T-cell (primary cell): ENCODE measurements around the gene HSPA4. TPM values are rescaled to one million over a fixed set of nuclear protein-coding genes. Genes with fewer than 3 reads are reported as not detected.

Experiments used
- ATAC-seq, 4 experiments: fragments of 200-7000 bp in 3 of 4; fragments of 150-1000 bp in 1 of 4; cut with Tn5 transposase; replicated peaks in 1 of 4; 1 replicate in 3 of 4; 2 replicates in 1 of 4; pipeline ENCODE4 v1.10.0; 2021; ENCODE audit warnings: moderate library complexity in 3 of 4, mild to moderate bottlenecking in 2 of 4, moderate number of reproducible peaks in 1 of 4
- CTCF ChIA-PET, 2 donors: fragments of 300-600 bp; sonication (Branson Sonifier 250); formaldehyde crosslinking; loops; one replicate each; lab custom pipeline; 2022; ENCODE audit warnings: antibody characterized with exemption in 2 of 2; lab: Charles Lee
- POLR2A ChIA-PET, 2 donors: fragments of 300-600 bp; sonication (Branson Sonifier 250); formaldehyde crosslinking; loops; one replicate each; lab custom pipeline; 2022; ENCODE audit warnings: antibody characterized with exemption in 2 of 2; lab: Charles Lee
- DNase-seq, 35 experiments: peaks; one replicate each; pipeline versions ENCODE4 v3.0.0 to v3.0.0-alpha.2; 2013 to 2023
- H3K27ac ChIP-seq: one replicate; pipeline ENCODE4 v1.5.1; 2013; ENCODE audit warnings: low read length
- H3K27me3 ChIP-seq, 2 experiments: replicated peaks in 1 of 2; 1 replicate in 1 of 2; 2 replicates in 1 of 2; pipeline versions ENCODE4 v1.6.1 to v1.7.0; 2013; ENCODE audit warnings: low read length in 1 of 2, mixed read lengths in 1 of 2; ENCODE audit not compliant: control insufficient read depth in 2 of 2, insufficient read depth in 2 of 2; ENCODE audit errors: extremely low read depth in 1 of 2
- H3K36me3 ChIP-seq, 2 donors: 1 replicate in 1 of 2; 2 replicates in 1 of 2; pipeline versions ENCODE4 v1.6.1 to v1.7.0; 2013; ENCODE audit warnings: low read length in 1 of 2; ENCODE audit not compliant: control insufficient read depth in 2 of 2, insufficient read depth in 1 of 2; ENCODE audit errors: extremely low read depth in 1 of 2
- H3K4me1 ChIP-seq, 2 experiments: 1 replicate in 1 of 2; 2 replicates in 1 of 2; pipeline versions ENCODE4 v1.6.1 to v1.7.0; 2013; ENCODE audit warnings: low read length in 2 of 2, mixed read lengths in 1 of 2; ENCODE audit not compliant: insufficient read depth in 2 of 2, control insufficient read depth in 1 of 2; ENCODE audit errors: extremely low read depth in 1 of 2
- H3K4me3 ChIP-seq, 2 donors: 1 replicate in 1 of 2; 2 replicates in 1 of 2; pipeline versions ENCODE4 v1.5.1 to v1.7.0; 2013; ENCODE audit warnings: mild to moderate bottlenecking in 2 of 2, low read length in 1 of 2, moderate library complexity in 1 of 2; ENCODE audit not compliant: control insufficient read depth in 1 of 2; ENCODE audit errors: extremely low read depth in 1 of 2
- H3K9me3 ChIP-seq: 2 replicates; pipeline ENCODE4 v1.7.0; 2013
- H3K27ac Mint-ChIP-seq, 2 donors: one replicate each; pipeline ENCODE4 v1.8.0; 2020 to 2021; ENCODE audit warnings: mild to moderate bottlenecking in 2 of 2, mixed read lengths in 2 of 2
- H3K27me3 Mint-ChIP-seq, 2 donors: one replicate each; pipeline ENCODE4 v1.8.0; 2021 to 2022; ENCODE audit warnings: mixed read lengths in 2 of 2
- H3K36me3 Mint-ChIP-seq: one replicate; pipeline ENCODE4 v1.8.0; 2021; ENCODE audit warnings: mixed read lengths
- H3K4me1 Mint-ChIP-seq, 3 donors: one replicate each; pipeline ENCODE4 v1.8.0; 2020 to 2022; ENCODE audit warnings: mixed read lengths in 3 of 3, mild to moderate bottlenecking in 1 of 3
- H3K4me3 Mint-ChIP-seq, 3 donors: one replicate each; pipeline ENCODE4 v1.8.0; 2020 to 2022; ENCODE audit warnings: mild to moderate bottlenecking in 3 of 3, mixed read lengths in 3 of 3, moderate library complexity in 3 of 3
- H3K9me3 Mint-ChIP-seq, 3 donors: one replicate each; pipeline ENCODE4 v1.8.0; 2020 to 2022; ENCODE audit warnings: mixed read lengths in 3 of 3
- WGBS: methylation state at CpG from one replicate; pipeline ENCODE4 v1.1.5; 2013; ENCODE audit warnings: missing lambda C conversion rate; ENCODE audit not compliant: insufficient coverage; 5-methylcytosine and 5-hydroxymethylcytosine counted together
- total RNA-seq, 35 experiments: library from RNA in 6 of 35; stranded (reverse) in 6 of 35; fragments of 120-200 nt in 1 of 35; gene quantifications; one replicate each; pipeline versions ENCODE4 v1.2.1 to v1.2.4 and lab custom pipeline; 2013 to 2026

The HSPA4 gene
- total RNA-seq, 5 donors from 2014 or later (not counting 1 experiment from before 2014, with no cell fraction given) = 47.0 to 55.3 (median 48.1) TPM

DNA sequence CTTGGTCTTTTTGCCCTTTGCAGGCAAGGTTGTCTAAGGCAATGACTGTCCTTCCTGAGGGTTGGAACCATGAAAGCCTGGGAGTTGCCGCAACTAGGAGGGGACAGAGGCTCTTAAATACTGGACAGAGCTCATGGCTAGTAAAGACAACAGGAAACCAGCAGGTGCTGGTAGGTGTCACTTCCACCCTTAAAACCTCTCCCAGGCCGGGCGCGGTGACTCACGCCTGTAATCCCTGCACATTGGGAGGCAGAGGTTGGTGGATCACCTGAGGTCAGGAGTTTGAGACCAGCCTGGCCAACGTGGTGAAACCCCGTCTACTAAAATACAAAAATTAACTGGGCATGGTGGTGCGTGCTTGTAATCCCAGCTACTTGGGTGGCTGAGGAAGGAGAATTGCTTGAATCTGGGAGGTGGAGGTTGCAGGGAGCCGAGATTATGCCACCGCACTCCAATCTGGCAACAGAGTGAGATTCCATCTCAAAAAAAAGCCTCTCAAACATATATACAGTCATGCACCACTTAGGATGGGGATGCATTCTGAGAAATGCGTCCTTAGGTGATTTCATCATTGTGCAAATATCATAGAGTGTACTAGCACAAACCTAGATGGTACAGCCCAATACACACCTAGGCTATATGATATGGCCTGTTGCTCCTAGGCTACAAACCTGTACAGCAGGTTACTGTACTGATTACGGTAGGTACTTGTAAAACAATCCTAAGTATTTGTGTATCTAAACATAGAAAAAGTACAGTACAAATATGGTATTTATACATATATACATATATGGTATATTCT lies 102.7 kb downstream of the HSPA4 start:
- ChIA-PET CTCF (no interaction called here), POLR2A (interaction anchor here in 1 of 2 donors (0.6 kb wide), 1 partner anchor 143 kb away, joined by 3 read pairs; no protein-coding TSS in a partner anchor)
- Mint-ChIP-seq H3K9me3 (no peaks in the 10 kb centered on the region), H3K27me3 (no peaks in the 10 kb centered on the region), H3K27ac (no peak overlapping the region), H3K4me3 (no peak overlapping the region), H3K36me3 (no peaks in the 10 kb centered on the region), H3K4me1 (no peaks in the 10 kb centered on the region)
- no peaks in the 10 kb centered on the region for H3K9me3 ChIP-seq
- H3K27ac ChIP-seq = no peak overlapping the region
- no peaks in the 10 kb centered on the region for H3K36me3 ChIP-seq
- no peak overlapping the region for H3K4me3 ChIP-seq
- H3K27me3 ChIP-seq = peaks cover 0 to 5% of the 10 kb centered on the region in 2 experiments
- no peak for ATAC-seq
- no peak for DNase-seq
- WGBS = 100% methylated on average over 1 of the region's 12 CpGs
- no peaks in the 10 kb centered on the region for H3K4me1 ChIP-seq

DNA sequence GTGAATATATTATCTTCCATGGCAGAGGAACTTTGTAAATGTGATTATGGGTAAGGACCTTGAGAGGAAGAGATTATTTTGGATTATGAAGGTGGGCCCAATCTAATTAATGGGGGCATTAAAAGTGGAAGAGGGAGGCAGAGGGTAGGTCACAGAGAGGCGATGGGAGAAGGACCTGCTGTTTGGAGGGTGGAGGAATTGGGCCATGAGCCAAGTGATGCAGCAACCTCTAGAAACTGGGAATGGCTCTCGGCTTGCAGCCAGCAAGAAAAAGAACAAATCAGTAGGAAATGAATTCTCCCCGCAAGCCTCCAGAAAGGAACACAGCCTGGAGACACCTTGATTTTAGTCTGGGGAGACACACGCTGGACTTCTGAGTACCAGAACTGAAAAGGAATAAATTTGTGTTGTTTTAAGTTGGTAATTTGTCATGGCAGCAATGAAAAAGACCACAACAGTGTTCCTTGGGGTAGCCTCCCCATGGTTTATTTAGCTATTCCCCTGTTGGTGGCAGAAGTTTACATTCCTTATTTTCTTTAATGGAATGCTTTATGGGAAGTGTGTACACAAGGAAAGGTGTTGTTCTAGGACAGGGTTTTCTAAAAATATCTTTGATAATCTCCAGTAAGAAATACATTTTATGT lies 103.6 kb downstream of the HSPA4 start:
- H3K27me3 Mint-ChIP-seq = no peaks in the 10 kb centered on the region
- Histone ChIP-seq H3K36me3 (no peaks in the 10 kb centered on the region), H3K9me3 (no peaks in the 10 kb centered on the region), H3K4me1 (no peaks in the 10 kb centered on the region), H3K4me3 (no peak overlapping the region), H3K27me3 (peaks cover 0 to 5% of the 10 kb centered on the region in 2 experiments), H3K27ac (no peak overlapping the region)
- H3K27ac Mint-ChIP-seq = no peak overlapping the region
- ATAC-seq = no peak
- H3K36me3 Mint-ChIP-seq = no peaks in the 10 kb centered on the region
- H3K4me1 Mint-ChIP-seq = peaks cover 5 to 7% (median 5%) of the 10 kb centered on the region in 3 donors
- no peak overlapping the region for H3K4me3 Mint-ChIP-seq
- WGBS = 77% methylated on average over 4 of the region's 4 CpGs
- H3K9me3 Mint-ChIP-seq = no peaks in the 10 kb centered on the region
- DNase-seq = no peak
- ChIA-PET CTCF (no interaction called here), POLR2A (no interaction called here)

Other genes with a start within 250 kb of the HSPA4 start
- not detected for gene SOWAHA, start 238.7 kb upstream of the HSPA4 start, total RNA-seq
- 1 to 10 TPM in 1 of 5 donors, under 1 TPM in 2, not detected in 2; 0.35 to 1.1 (median 0.62) TPM for gene SHROOM1, start 221.4 kb upstream of the HSPA4 start, total RNA-seq
- gene GDF9, start 185.5 kb upstream of the HSPA4 start, total RNA-seq = 1 to 10 TPM in 2 of 5 donors, under 1 TPM in 3; 0.63 to 1.9 (median 0.92) TPM
- gene UQCRQ, start 185.4 kb upstream of the HSPA4 start, total RNA-seq = 100 to 1,000 TPM; 119 to 139 (median 132) TPM
- 1 to 10 TPM; 1.3 to 6.2 (median 3.7) TPM for gene LEAP2, start 178.3 kb upstream of the HSPA4 start, total RNA-seq
- 10 to 100 TPM; 44.2 to 74.1 (median 53.0) TPM for gene AFF4, start 88.4 kb upstream of the HSPA4 start, total RNA-seq
- 10 to 100 TPM; 15.6 to 19.5 (median 16.3) TPM for gene ZCCHC10, start 25.5 kb upstream of the HSPA4 start, total RNA-seq